Measurements from ENCODE around the gene PIM1.
"Not testable (repeated sequence)": the region's sequence is repeated elsewhere in the genome, so short reads cannot be mapped to it uniquely, and the experiment has no call there.

The PIM1 gene

GRCh38 chr6:37169496-37170272, at the start of gene PIM1:
Gene PIM1 (plus strand): TSS chr6:37170152. CDS start chr6:37170576, 424 bp downstream.
- DNase-seq (ENCODE audit: low spot score), result peak; percentile 98

- no peak for DNase-seq (ENCODE audit: low spot score)
Measured at GRCh38 chr6:37121556-37121955, 48.4 kb upstream of the PIM1 start.

- DNase-seq (ENCODE audit: low spot score), result no peak
Measured at GRCh38 chr6:37122861-37123260, 47.1 kb upstream of the PIM1 start.

GRCh38 chr6:37123957-37124729, 45.8 kb upstream of the PIM1 start:
- no peak for DNase-seq (ENCODE audit: low spot score)

- DNase-seq (ENCODE audit: low spot score), result no peak
Measured at GRCh38 chr6:37125774-37126492, 44.0 kb upstream of the PIM1 start.

GRCh38 chr6:37126493-37126958, 43.4 kb upstream of the PIM1 start:
- DNase-seq (ENCODE audit: low spot score), result no peak

GRCh38 chr6:37126961-37127616, 42.9 kb upstream of the PIM1 start:
- DNase-seq (ENCODE audit: low spot score), result no peak

- DNase-seq (ENCODE audit: low spot score), result peak; percentile 72
Measured at GRCh38 chr6:37127961-37128862, 41.7 kb upstream of the PIM1 start.

- DNase-seq (ENCODE audit: low spot score), result not testable (repeated sequence)
Measured at GRCh38 chr6:37128863-37129443, 41.0 kb upstream of the PIM1 start.

GRCh38 chr6:37129566-37129965, 40.4 kb upstream of the PIM1 start:
- DNase-seq (ENCODE audit: low spot score), result no peak

GRCh38 chr6:37130704-37131103, 39.2 kb upstream of the PIM1 start:
- no peak for DNase-seq (ENCODE audit: low spot score)

GRCh38 chr6:37131104-37131959, 38.6 kb upstream of the PIM1 start:
- no peak for DNase-seq (ENCODE audit: low spot score)

- no peak for DNase-seq (ENCODE audit: low spot score)
Measured at GRCh38 chr6:37131960-37132253, 38.0 kb upstream of the PIM1 start.

GRCh38 chr6:37134036-37134395, 35.9 kb upstream of the PIM1 start:
- DNase-seq (ENCODE audit: low spot score), result peak; percentile 70

GRCh38 chr6:37134396-37135191, 35.4 kb upstream of the PIM1 start:
- peak; percentile 93 for DNase-seq (ENCODE audit: low spot score)

GRCh38 chr6:37135835-37136694, 33.9 kb upstream of the PIM1 start:
- DNase-seq (ENCODE audit: low spot score), result no peak

GRCh38 chr6:37136821-37137200, 33.1 kb upstream of the PIM1 start:
- no peak for DNase-seq (ENCODE audit: low spot score)

Measured in AG20443 (cell line).